Measurements from ENCODE around the gene PAOX. TPM values are rescaled to one million over a fixed set of nuclear protein-coding genes. Genes with fewer than 3 reads are reported as not detected.
"Not testable (repeated sequence)": the region's sequence is repeated elsewhere in the genome, so short reads cannot be mapped to it uniquely, and the experiment has no call there.

The PAOX gene
- total and polyA plus RNA-seq, 2 experiments from 2014 or later: 4.1 to 8.7 TPM

DNA sequence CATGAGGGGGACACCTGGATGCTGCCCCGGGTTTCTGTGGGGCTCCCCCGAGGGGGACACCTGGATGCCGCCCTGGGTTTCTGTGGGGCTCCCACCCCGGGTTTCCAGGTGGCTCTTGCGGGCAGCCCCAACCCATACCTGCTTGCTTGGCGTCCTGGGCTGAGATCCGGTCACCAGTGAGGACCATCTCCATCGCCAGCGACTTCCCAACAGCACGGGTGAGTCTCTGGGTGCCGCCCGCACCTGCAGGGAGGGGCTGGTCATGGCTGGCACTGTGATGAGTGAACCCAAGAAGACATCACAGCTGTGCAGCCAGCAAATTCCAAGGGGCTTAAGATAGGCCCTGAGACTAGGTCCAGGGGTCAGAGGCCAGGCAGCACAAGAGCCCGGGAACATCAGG lies 12.3 kb upstream of the PAOX start (continued):
- TF ChIP-seq, protein P1, sequence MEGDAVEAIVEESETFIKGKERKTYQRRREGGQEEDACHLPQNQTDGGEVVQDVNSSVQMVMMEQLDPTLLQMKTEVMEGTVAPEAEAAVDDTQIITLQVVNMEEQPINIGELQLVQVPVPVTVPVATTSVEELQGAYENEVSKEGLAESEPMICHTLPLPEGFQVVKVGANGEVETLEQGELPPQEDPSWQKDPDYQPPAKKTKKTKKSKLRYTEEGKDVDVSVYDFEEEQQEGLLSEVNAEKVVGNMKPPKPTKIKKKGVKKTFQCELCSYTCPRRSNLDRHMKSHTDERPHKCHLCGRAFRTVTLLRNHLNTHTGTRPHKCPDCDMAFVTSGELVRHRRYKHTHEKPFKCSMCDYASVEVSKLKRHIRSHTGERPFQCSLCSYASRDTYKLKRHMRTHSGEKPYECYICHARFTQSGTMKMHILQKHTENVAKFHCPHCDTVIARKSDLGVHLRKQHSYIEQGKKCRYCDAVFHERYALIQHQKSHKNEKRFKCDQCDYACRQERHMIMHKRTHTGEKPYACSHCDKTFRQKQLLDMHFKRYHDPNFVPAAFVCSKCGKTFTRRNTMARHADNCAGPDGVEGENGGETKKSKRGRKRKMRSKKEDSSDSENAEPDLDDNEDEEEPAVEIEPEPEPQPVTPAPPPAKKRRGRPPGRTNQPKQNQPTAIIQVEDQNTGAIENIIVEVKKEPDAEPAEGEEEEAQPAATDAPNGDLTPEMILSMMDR (conservative IDR thresholded peaks at IDR 0.05; ENCODE audit: low read depth in 2 of 2): no peak
- no peak for TF ChIP-seq EZH2phosphoT487 (IDR thresholded peaks at IDR 0.05; ENCODE audit: unreplicated experiment)

DNA sequence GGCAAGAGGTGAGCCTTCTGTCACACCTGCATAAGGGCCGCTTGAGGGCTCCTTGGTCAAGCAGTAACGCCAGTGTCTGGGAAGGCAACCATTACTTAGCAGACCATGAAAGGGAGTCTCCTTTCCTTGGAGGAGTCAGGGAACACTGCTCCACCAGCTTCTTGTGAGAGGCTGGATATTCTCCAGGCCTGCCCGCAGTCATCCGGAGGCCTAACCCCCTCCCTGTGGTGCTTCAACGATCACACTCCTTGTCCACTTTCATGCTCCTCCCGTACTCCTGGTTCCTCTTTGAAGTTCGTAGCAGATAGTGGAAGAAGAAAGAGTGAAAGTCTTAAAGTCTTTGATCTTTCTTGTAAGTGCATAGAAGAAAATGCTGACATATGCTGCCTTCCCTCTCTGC lies 11.6 kb upstream of the PAOX start:
- H3K27me3 ChIP-seq (ENCODE audit: insufficient read depth); H3F3A ChIP-seq (replicated peaks; ENCODE audit: low read depth); DNase-seq (ENCODE audit: low spot score); ATAC-seq; H3K4me3 Mint-ChIP-seq; H3K27ac Mint-ChIP-seq; H3K27me3 Mint-ChIP-seq (ENCODE audit: insufficient read depth, low read depth, poor library complexity); H3K4me2 ChIP-seq; H2AFZ ChIP-seq; H4K20me1 ChIP-seq (replicated peaks; ENCODE audit: insufficient read depth); H3K4me1 ChIP-seq (ENCODE audit: insufficient read depth); H3K36me3 ChIP-seq (ENCODE audit: insufficient read depth); H3K79me2 ChIP-seq (replicated peaks; ENCODE audit: insufficient read depth); H3K27ac ChIP-seq (ENCODE audit: low read depth); H3K9me2 ChIP-seq (ENCODE audit: insufficient read depth); H3K9me3 Mint-ChIP-seq; H3K4me1 Mint-ChIP-seq; H3K4me3 ChIP-seq: not testable (repeated sequence)
- peaks cover 62% of the 10 kb centered on the region for H3K36me3 Mint-ChIP-seq (ENCODE audit: low read depth)

DNA sequence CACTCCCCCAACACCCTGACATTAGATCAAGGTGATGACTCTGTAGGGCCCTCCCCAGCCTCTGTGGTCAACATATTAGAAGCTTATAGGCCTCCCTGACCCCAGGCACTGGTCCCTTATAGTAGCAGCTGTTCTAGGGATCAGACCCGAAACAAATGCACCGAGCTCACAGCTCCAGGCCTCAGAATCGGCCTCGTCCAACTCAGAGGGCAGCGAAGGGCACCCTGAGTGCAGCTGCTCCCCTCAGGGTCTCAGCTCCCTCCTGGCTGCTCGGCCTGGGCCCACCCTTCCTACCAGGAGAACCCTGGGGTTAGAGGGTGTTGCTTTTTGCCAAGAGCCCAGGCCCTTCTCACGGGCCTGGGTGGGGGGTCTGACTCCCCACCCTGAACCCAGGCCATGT lies 10.9 kb upstream of the PAOX start:
- Mint-ChIP-seq H3K27ac (no peak overlapping the region), H3K27me3 (ENCODE audit: insufficient read depth, low read depth, poor library complexity) (no peaks in the 10 kb centered on the region), H3K4me1 (peaks cover 3% of the 10 kb centered on the region; the same call in 2 of the 3 replicates), H3K36me3 (ENCODE audit: low read depth) (peaks cover 55% of the 10 kb centered on the region), H3K4me3 (no peak overlapping the region; the same call in 2 of the 3 replicates), H3K9me3 (no peaks in the 10 kb centered on the region)
- no peaks in the 10 kb centered on the region for H3K79me2 ChIP-seq (replicated peaks; ENCODE audit: insufficient read depth)
- H3K9me2 ChIP-seq (ENCODE audit: insufficient read depth): no peaks in the 10 kb centered on the region
- no peaks in the 10 kb centered on the region for H3F3A ChIP-seq (replicated peaks; ENCODE audit: low read depth)
- peaks cover 4% of the 10 kb centered on the region; the same call in 1 of the 2 replicates for H4K20me1 ChIP-seq (replicated peaks; ENCODE audit: insufficient read depth)
- H3K4me1 ChIP-seq (ENCODE audit: insufficient read depth): no peaks in the 10 kb centered on the region
- H3K27ac ChIP-seq (ENCODE audit: low read depth): no peak overlapping the region
- no peak for DNase-seq (ENCODE audit: low spot score)
- H3K4me3 ChIP-seq: no peak overlapping the region
- no peak overlapping the region for H2AFZ ChIP-seq
- ATAC-seq: no peak
- TF ChIP-seq CREB1 (CRISPR knock-in tag; IDR thresholded peaks at IDR 0.05; ENCODE audit: low read depth) (no peak), NANOG (IDR thresholded peaks at IDR 0.05; ENCODE audit: borderline replicate concordance) (no peak), ZNF114 (CRISPR knock-in tag; IDR thresholded peaks at IDR 0.05) (no peak), POLR2AphosphoS5 (IDR thresholded peaks at IDR 0.05; ENCODE audit: low read depth) (no peak)
- TF ChIP-seq, protein P2, sequence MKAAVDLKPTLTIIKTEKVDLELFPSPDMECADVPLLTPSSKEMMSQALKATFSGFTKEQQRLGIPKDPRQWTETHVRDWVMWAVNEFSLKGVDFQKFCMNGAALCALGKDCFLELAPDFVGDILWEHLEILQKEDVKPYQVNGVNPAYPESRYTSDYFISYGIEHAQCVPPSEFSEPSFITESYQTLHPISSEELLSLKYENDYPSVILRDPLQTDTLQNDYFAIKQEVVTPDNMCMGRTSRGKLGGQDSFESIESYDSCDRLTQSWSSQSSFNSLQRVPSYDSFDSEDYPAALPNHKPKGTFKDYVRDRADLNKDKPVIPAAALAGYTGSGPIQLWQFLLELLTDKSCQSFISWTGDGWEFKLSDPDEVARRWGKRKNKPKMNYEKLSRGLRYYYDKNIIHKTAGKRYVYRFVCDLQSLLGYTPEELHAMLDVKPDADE (IDR thresholded peaks at IDR 0.05): no peak
- TF ChIP-seq, protein P1 (conservative IDR thresholded peaks at IDR 0.05; ENCODE audit: low read depth in 2 of 2): no peak
- no peaks in the 10 kb centered on the region for H3K27me3 ChIP-seq (ENCODE audit: insufficient read depth)
- no peak overlapping the region for H3K4me2 ChIP-seq
- H3K36me3 ChIP-seq (ENCODE audit: insufficient read depth): no peaks in the 10 kb centered on the region

Data from GM23338 (cell line).